Lower leg skin (tissue), 4 donors: ENCODE data around the gene WAPL. TPM values are rescaled to one million over a fixed set of nuclear protein-coding genes. Genes with fewer than 3 reads are reported as not detected.

Experiments
- DNase-seq, 2 donors: peaks; one replicate each; pipeline ENCODE4 v3.0.0-alpha.2; 2019; ENCODE audit warnings: low spot score in 2 of 2
- H3K4me3 ChIP-seq: fragments of 200-600 bp; sonication (generic); 2 replicates; pipeline ENCODE4 v1.5.1; 2017; ENCODE audit warnings: mild to moderate bottlenecking, low read depth; ENCODE audit not compliant: poor library complexity, severe bottlenecking
- CTCF ChIP-seq, 3 donors: fragments of 450-650 bp; IDR thresholded peaks; one replicate each; pipeline ENCODE4 v1.5.1; 2016; ENCODE audit warnings: antibody characterized with exemption in 3 of 3, mild to moderate bottlenecking in 3 of 3, moderate library complexity in 2 of 3
- POLR2A ChIP-seq, 2 donors: fragments of 450-650 bp; IDR thresholded peaks; one replicate each; pipeline ENCODE4 v1.6.1; 2016 to 2017; ENCODE audit warnings: antibody characterized with exemption in 2 of 2, mild to moderate bottlenecking in 1 of 2, moderate library complexity in 1 of 2
- WGBS, 2 donors: methylation state at CpG; one replicate each; pipeline ENCODE4 v1.1.5; 2018; 5-methylcytosine and 5-hydroxymethylcytosine counted together
- intact Hi-C: fragments of 100-400 bp; cut with DNase I; formaldehyde crosslinking; loops from one replicate; pipeline ENCODE4 v1.15.0; 2023; ENCODE audit warnings: low total_unique reads
- total RNA-seq, 4 donors: library from RNA; depleted of rRNA; stranded (reverse); fragments of >200 nt; gene quantifications; one replicate each; pipeline ENCODE4 v1.1.0, GENCODE V29; 2016

The WAPL gene
- total RNA-seq, 4 donors from 2014 or later, result 37.7 to 46.4 (median 43.0) TPM

GRCh38 chr10:86512137-86512536 is 9.5 kb downstream of the WAPL start:
- intact Hi-C loops, result no loop called here
- H3K4me3 ChIP-seq, result no peak overlapping the region
- TF ChIP-seq POLR2A (IDR thresholded peaks at IDR 0.05) (no peak), CTCF (IDR thresholded peaks at IDR 0.05) (no peak)
- 33 to 35% methylated on average over 2 of the region's 2 CpGs for WGBS, 2 donors
- DNase-seq, result no peak

DNA sequence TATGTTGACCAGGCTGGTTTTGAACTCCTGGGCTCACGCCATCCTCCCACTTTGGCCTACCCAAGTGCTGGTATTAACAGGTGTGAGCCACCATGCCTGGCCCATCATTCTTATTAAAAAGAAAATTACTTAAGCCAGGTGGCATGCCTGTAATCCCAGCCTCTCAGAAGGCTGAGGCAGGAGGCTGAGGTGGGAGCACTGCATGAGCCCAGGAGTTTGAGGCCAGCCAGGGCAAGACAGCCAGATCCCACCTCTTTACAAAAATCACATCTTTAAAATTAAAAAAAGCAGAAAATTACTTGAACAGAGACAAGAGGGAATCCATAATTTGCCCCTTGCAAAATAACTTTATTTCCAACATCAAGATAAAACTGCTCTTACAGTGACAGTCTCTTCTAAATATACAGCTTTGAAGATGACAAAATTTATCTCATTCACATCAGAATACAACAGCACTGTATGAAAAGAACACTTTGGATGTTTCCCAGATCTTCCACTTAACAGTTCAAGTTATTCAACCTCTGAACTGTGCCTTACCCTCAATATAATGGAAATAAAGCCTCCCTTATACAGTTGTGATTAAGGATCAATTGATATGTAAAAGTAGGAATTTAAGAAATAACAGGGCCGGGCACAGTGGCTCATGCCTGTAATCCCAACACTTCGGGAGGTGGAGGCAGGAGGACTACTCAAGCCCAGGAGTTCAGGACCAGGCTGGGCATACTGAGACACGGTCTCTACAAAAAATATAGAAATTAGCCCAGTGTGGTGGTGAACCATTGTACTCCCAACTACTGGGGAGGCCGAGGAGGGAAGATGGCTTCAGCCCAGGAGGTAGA is 10.3 kb downstream of the WAPL start:
- intact Hi-C loops, result no loop called here
- 90 to 92% methylated on average over 5 of the region's 5 CpGs for WGBS, 2 donors
- no peak for DNase-seq
- TF ChIP-seq POLR2A (IDR thresholded peaks at IDR 0.05) (no peak), CTCF (IDR thresholded peaks at IDR 0.05) (no peak)
- no peak overlapping the region for H3K4me3 ChIP-seq

DNA sequence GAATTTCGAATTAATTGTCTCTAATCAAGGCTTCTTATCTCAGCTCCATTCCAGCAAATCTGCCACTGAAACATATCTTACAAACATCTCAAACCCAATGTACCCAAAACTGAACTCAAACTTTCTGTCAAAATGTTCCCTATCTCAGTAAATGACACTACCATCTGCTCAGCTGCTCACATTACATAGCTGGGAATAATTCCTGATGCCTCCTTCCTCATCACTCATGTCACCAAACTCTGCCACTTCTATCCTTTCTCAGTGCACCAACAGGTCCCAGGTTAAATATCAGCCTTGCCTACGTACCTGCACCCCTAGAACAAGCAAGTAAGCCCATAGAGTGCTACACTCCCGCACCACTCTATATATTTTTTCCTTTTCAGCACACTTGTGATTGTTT is 12.4 kb downstream of the WAPL start:
- intact Hi-C loops, result no loop called here
- DNase-seq, result no peak
- H3K4me3 ChIP-seq, result no peak overlapping the region
- WGBS, 2 donors, result 91 to 92% methylated on average over 3 of the region's 3 CpGs
- TF ChIP-seq CTCF (IDR thresholded peaks at IDR 0.05), result no peak
- TF ChIP-seq POLR2A (IDR thresholded peaks at IDR 0.05), result no peak

GRCh38 chr10:86508217-86508616 is 13.4 kb downstream of the WAPL start:
- DNase-seq, result no peak
- TF ChIP-seq CTCF (IDR thresholded peaks at IDR 0.05) (no peak), POLR2A (IDR thresholded peaks at IDR 0.05) (no peak)
- intact Hi-C loops, result no loop called here
- 92 to 94% methylated on average over 6 of the region's 6 CpGs for WGBS, 2 donors
- H3K4me3 ChIP-seq, result no peak overlapping the region

DNA sequence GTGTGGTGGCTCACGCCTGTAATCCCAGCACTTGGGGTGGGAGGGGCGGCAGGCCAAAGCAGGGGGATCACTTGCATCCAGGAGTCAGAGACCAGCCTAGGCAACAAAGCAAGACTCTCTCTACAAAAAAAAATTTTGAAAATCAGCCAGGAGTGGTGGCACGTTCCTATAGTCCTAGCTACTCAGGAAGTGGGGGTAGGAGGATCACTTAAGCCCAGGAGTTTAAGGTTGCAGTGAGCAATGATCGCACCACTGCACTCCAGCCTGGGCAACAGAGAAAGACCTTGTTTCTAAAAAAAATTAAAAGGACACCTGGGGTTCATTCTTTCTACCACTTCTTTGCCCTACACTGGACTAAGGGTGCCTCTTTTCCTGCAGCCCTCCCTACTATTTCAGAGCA is 15.1 kb downstream of the WAPL start:
- no peak for TF ChIP-seq CTCF (IDR thresholded peaks at IDR 0.05)
- no peak for TF ChIP-seq POLR2A (IDR thresholded peaks at IDR 0.05)
- intact Hi-C loops, result no loop called here
- no peak overlapping the region for H3K4me3 ChIP-seq
- no peak for DNase-seq
- WGBS, 2 donors, result 73 to 81% methylated on average over 4 of the region's 4 CpGs

- H3K4me3 ChIP-seq, result no peak overlapping the region
- DNase-seq, result no peak
- no peak for TF ChIP-seq CTCF (IDR thresholded peaks at IDR 0.05)
- TF ChIP-seq POLR2A (IDR thresholded peaks at IDR 0.05), result no peak
- WGBS, 2 donors, result 76 to 82% methylated on average over 2 of the region's 2 CpGs
- intact Hi-C loops, result no loop called here
Observed at GRCh38 chr10:86506062-86506461, 15.5 kb downstream of the WAPL start.
